Adipose tissue (tissue), 3 donors: Measurements from ENCODE around the gene SBF2. TPM values are rescaled to one million over a fixed set of nuclear protein-coding genes. Genes with fewer than 3 reads are reported as not detected.

ENCODE experiments used
- H3K27ac ChIP-seq: one replicate; pipeline ENCODE4 v1.5.1; 2013; ENCODE audit warnings: low read depth, low read length
- WGBS, 3 donors: extraction: QIAGEN DNeasy Blood & Tissue Kit; methylation state at CpG; one replicate each; pipeline ENCODE4 v1.1.7; 2013; 5-methylcytosine and 5-hydroxymethylcytosine counted together
- polyA plus RNA-seq, 3 donors: library from polyadenylated mRNA; stranded (reverse); fragments of 200-250 nt; gene quantifications; one replicate each; pipeline ENCODE4 v1.2.3, GENCODE V29; 2013
- donor health status: healthy with polysubstance abuse.
- donor health status: Bipolar disorder and iron deficiency.
- donor health status: healthy.

The SBF2 gene
- polyA plus RNA-seq, 3 donors: 6.0 to 25.9 (median 23.0) TPM

DNA sequence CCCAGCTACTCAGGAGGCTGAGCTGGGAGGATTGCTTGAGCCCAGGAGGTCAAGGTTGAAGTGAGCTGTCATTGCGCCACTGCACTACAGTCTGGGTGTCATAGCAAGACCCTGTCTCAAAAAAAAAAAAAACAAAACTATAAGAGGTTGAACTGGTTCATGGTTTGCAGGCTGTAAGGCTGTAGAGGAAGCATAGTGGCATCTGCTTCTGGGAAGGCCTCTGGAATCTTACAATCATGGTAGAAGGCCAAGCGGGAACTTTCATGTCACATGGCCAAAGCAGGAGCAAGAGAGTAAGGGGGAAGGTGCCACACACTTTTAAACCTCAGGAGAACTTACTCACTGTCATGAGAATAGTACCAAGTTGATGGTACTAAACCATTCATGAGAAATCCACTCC, 520.5 kb downstream of the SBF2 start:
- 95 to 100% (median 100%) methylated on average over 2 of the region's 2 CpGs for WGBS, 3 donors

DNA sequence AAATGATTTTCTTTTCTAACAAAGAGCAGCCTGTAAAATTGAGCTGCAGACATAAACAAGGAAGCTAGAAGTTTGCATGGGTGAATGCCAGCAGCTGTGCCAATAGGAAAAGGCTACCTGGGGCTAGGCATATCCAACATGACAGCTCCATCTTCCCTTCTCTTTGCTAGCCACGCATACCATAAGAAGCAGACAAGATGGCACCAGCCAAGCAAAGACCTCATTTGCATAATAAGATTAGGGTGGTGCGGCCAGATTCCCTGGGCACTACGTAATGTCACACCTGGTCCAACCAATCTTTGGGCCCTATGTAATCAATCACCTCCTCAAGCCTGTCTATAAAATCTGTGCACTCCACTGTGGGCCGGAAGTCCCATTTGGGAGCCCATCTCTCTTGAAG, 521.8 kb downstream of the SBF2 start:
- 95 to 97% (median 96%) methylated on average over 4 of the region's 4 CpGs for WGBS, 3 donors
- H3K27ac ChIP-seq: no peak overlapping the region

More for the DNA sequence above, 520.5 kb downstream of the SBF2 start:
- no peak overlapping the region for H3K27ac ChIP-seq

DNA sequence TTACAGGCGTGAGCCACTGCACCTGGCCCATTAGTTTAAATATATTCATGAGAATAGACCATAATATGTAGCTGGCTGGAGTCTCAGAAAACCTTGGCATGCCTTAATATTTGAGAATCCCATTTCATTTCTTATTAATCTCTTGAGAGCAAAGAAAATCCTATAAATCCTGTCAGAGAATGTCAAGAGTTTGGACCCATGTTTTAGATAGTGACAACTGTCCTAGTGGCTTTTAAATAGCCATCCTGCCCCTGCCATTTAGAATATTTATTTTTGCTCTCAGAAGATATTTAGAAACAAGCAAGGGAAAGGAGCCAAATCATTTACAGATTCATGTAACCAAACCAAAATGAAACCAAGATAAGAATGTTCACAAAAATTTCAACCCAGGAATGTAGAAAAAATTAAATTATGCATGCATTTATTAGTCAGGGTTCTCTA, 522.9 kb downstream of the SBF2 start:
- WGBS, 3 donors: 67 to 91% (median 72%) methylated on average over 1 of the region's 1 CpG

DNA sequence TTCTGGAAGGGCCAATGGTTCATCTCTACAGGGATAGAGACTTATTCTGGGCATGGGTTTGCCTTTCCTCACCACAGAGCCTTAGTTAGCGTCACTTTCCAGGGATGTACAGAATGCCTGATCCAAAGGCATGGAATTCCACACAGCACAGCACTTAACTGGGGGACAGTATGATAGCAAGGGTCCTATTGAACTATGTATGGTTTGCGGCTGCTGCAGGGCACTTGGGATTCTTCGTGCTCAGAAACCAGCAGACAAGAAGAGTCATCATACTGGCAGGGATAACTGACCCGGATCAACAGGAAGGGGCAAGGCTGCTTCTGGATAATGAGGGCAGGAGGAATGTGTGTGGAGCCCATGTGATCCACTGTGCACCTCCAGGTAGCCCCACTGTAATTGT, 524.4 kb downstream of the SBF2 start:
- WGBS, 3 donors: 82 to 97% (median 85%) methylated on average over 4 of the region's 4 CpGs
- no peak overlapping the region for H3K27ac ChIP-seq

More for the DNA sequence above, 522.9 kb downstream of the SBF2 start:
- no peak overlapping the region for H3K27ac ChIP-seq

DNA sequence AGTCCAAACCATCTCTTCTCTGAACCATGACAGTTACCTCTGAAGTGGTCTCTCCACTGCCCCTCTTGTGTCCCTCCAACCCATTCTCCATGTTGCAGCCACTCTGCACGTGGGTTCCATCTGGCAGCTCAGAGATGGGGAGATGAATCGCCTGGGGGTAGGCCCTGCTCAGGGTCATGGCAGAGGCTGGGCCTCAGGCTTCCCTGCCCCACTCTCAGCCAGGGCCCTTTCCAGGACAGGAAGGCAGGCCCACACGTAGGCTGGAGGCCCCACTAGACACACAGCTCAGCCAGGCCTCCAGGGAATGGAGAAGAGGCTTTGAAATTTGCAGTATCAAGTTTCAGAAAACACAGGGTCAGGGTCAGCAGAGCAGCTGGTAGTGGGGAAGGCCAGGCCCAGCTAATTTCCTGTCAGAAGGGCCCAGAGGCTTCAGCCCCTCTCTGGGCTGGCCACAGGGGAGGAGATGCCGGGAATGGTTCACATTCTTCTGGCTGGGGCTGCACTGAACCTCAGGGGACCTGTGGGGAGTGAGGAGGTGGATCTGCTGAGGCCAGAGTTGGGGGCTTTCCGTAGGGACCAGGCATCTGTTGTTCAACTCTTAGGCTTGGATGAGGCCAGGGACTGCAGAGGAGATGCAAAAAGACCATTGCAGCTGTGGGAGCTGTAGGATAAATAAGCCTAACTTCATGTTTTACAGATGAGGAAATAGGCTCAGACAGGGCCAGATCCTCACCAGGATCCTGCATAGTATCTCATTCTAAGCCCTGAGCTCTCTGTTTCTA, 528.5 kb downstream of the SBF2 start:
- 48 to 73% (median 63%) methylated on average over 5 of the region's 5 CpGs for WGBS, 3 donors
- no peak overlapping the region for H3K27ac ChIP-seq

DNA sequence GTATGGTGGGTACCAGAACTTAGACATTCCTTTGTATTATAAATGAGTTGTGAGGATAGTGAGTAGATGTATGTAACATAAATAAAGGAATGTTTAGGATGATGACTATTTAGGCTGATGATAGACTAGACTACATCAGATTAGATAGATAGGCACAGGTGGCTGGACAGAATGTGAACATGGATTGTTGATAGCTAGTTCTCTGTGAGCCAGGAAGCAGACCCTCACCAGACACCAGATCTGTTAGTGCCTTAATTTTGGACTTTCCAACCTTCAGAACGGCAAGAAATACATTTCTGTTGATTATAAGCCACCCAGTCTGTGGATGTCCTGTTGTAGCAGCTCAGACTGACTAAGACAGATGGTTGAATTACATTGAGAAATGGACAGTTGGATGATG, 530.7 kb downstream of the SBF2 start:
- H3K27ac ChIP-seq: no peak overlapping the region
- 83 to 96% (median 94%) methylated on average over 1 of the region's 1 CpG for WGBS, 3 donors

DNA sequence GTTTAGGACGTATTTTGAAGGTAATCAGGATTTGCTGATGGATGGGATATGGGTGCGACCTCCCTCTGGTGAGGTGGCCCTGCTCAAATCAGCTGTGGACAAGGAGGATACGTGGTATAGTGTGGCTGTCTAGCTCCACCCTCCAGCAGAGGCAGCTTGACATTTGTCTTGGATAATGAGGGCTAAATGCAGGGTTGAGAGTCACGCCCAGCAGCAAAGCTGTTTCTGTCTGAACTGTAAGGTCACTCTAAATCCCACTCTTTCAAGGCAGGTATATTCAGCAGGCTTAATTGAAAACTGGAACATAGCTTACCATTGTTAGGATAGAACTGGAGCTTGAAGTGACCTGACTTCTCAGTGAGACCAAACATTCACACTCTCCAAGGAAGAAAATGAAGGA, 531.5 kb downstream of the SBF2 start:
- WGBS, 3 donors: 89 to 95% (median 95%) methylated on average over 4 of the region's 4 CpGs
- no peak overlapping the region for H3K27ac ChIP-seq

DNA sequence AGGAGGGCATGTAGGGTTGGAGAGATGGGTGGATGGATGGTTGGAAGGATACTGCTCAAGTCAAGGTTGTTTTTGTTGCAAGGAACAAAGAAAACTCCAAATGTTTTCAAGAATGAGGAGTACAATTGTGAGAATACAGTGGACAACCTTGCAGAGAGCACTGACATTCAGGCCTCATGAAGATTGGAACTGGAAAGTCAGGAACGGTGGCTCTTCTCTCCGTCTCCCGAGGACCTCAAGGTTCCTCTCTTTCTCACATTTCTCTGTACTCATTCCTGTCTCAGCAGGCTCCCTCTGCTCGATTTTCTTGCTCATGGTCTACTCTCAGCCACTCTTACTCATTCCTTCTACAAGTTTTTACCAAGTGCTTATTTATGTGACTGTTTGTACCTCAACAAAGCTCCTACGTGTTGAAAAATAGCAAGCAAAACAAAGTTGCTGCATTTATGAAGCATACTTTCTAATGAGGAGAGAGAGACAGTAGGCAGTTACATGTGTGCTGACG, 532.5 kb downstream of the SBF2 start:
- H3K27ac ChIP-seq: no peak overlapping the region
- 86 to 94% (median 94%) methylated on average over 6 of the region's 6 CpGs for WGBS, 3 donors

DNA sequence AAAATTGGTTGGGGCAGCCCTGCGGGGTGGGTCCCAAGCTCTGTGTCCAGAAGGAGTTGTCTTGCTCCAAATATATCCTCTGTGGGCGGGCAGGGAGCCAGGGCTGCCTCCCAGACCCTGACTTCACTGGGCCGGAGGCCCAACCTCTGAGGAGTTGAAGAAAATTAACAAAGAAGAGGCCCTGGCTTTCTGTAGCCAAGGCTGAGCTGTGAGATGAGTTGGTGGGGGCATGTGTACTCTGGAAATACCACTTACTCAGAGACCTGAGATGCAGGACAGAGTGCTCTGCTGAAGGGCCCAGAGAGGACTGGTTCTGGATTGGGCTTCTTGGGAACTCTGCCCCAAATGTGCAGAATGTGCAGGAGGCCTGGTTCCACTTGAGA, 533.8 kb downstream of the SBF2 start:
- no peak overlapping the region for H3K27ac ChIP-seq
- WGBS, 3 donors: 43 to 67% (median 44%) methylated on average over 3 of the region's 3 CpGs

DNA sequence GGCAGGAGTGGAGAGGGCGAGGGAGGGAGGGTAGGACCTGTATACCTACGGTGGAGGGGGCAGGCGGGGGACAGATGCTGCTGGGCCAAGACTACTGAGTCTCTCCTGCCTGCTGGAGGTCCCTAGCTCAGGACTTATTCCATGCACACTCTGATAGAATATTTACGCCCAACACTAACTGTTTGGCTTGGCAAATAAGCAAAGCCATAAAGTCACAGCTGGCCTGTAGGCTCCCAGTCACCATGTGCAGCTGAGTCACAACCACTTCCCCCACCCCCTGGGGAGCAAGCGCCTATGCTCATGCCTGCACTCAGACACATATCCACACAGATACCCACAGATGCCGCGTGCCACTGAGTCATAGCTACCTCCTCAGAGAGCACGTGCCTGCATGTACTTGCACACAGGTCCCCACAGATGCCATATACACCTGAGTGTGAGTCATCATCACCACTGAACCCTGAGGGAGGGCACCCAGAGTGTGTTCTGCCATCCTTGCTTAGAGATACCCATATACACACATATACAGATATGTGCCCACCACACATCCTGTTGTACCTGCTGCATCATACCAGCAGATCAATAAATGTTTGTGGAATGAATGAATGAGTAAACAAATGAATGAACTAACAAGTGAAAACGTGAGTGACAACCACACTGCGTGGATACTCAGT, 534.4 kb downstream of the SBF2 start:
- peak overlapping the region; percentile 7 for H3K27ac ChIP-seq
- WGBS, 3 donors: 42 to 65% (median 51%) methylated on average over 10 of the region's 10 CpGs

DNA sequence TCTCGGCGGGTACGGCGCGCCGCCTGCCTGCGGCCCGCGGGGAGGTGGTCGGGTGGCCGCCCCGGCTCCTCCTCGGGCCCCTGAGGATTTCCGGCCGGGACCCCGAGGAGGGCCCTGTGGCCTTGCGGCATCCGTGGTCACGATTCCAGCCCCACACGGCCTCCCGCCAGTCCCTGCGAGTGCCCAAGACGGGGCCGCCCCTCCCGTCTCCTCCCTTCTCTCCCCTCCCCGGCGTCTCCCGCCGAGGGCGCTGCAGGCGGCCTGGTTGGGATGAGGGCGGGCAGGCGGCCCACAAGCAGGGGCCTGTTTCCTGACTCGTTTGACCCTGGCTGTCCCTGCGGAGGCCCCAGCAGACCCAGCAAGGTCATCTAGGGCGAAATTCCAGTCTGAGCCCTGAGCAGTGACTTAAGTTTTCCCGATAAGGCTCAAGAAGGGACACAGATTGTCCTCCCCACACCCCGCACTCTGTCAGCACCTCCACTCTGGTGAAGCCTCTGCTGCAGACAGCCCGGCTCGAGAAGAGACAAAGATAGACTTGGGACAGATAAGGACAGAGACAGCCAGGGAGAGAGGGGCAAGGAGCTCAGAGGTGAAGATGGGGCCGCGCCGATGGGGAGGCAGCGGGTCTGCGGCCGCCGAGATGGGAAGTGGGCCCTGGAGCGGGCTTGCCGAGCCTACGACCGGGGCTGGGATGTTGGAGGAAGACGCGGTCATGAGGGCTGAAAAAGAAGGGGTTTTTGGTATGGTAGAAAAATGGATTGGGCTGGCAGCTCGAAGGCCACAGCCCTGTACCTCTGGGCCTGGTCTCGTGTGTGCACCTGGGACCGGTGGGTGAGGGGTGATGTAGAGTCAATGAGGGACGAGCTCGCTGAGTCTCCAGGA, 535.1 kb downstream of the SBF2 start:
- 13 to 28% (median 14%) methylated on average over 47 to 58 of the region's 58 CpGs for WGBS, 3 donors
- H3K27ac ChIP-seq: peak overlapping the region; percentile 38

DNA sequence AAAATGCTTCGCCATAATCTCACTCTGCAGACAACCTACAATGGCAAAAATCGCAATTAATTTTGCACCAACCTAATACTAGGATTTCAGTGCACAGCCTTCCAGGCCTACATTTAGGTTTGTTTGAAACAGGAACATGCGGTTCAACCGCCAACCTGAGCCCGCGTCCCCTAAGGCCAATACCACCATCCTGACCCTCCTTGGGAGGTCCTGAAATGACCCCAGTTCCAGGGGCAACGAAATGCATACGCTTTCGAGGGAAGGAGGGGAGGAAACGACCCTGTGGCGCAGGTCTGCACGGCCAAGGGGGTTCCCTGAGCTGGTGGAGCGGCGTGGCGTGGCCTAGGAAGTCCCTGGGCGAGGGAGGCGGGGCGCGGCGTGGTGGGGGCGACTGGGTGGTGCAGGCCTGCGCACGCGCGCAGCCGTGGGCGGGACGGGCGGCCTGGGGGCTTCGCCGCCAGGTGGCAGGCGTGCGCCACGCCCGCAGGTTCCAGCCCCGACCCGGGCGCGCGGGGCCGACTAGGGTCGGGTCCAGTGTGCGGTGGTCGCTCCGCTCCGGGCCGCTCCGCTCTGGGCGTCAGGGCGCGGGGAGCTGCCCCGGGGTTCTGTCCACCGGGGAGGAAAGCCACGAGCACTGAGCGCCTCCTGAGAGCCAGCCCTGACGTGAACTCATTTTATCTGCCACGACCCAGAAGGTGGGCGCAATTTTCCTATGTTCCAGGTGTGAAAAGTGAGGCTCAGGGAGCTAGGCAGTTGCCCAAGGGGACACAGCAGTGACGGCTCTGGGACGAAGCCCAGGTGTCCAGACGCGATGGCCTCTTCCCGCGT, 536.0 kb downstream of the SBF2 start:
- 3 to 4% (median 4%) methylated on average over 57 to 64 of the region's 64 CpGs for WGBS, 3 donors
- peak overlapping the region; percentile 38 for H3K27ac ChIP-seq

DNA sequence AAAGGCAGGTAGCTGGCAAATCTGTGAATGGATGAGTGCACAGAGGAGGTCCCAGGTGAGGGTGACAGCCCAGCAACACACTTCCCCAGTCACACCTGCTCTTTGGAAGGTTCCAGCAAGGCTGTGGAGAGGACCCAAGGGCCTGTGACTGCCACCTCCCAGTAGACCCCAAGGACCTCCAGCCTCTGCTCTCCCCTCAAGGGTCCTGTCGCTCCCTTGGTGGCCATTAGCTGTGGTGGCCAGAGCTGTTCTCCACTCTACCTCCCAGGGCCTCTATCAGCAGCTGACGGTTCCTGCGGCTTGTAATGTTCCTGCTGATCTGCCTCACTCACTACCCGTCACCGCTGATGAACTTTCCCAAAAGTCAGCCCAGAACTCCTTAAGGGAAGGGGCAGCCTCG, 537.1 kb downstream of the SBF2 start:
- WGBS, 3 donors: 92 to 99% (median 96%) methylated on average over 6 of the region's 6 CpGs
- no peak overlapping the region for H3K27ac ChIP-seq

DNA sequence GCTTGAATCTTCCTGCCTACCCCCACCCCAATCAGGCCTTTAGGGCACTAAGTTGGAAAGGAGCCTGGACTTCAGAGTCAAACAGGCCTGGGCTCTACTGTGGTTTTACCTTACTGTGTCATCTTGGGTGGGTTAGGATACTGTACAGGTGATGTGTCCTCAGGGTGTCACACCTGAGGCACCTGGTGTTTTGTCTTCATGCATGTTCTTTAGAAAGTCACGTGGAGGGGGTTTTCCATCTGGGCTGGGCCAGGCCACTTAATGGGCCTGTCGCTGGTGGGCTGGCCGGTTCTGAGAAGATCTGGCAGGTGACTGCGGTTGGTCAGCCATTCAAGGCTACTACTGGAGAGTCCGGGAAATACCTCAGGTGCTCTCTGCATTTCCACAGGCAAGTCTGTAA, 537.6 kb downstream of the SBF2 start:
- H3K27ac ChIP-seq: no peak overlapping the region
- WGBS, 3 donors: 54 to 97% (median 93%) methylated on average over 5 of the region's 5 CpGs

DNA sequence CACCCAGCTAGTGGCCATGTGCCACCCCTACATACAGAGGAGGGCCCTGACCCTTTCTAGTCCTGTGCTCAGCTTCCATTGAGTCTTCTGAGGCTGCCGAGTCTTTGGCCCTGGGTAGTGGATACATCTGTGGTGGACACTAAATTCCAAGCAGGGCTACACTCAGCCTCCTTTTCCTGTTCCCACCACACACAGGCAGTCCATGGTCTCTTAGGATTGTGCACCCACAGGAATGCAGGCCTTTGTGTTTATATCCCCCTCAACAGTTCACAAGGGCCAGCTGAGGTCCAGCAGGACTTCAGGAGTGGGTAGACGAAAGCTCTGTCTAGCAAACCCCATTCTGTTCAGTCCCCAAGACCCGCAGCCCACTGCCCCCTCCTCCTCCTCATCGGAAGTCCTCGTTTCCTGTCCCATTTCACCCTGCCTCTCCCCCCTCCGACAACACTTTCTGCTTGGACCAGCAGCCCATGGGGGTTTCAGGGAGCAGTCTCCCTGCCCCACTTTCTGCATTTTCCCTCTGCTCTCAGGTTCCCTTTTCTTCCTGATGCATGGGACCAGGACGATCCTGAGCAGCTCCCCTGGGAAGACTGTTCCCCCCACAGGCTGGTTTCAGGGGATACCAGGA, 538.3 kb downstream of the SBF2 start:
- 31 to 67% (median 38%) methylated on average over 7 of the region's 7 CpGs for WGBS, 3 donors
- H3K27ac ChIP-seq: no peak overlapping the region

DNA sequence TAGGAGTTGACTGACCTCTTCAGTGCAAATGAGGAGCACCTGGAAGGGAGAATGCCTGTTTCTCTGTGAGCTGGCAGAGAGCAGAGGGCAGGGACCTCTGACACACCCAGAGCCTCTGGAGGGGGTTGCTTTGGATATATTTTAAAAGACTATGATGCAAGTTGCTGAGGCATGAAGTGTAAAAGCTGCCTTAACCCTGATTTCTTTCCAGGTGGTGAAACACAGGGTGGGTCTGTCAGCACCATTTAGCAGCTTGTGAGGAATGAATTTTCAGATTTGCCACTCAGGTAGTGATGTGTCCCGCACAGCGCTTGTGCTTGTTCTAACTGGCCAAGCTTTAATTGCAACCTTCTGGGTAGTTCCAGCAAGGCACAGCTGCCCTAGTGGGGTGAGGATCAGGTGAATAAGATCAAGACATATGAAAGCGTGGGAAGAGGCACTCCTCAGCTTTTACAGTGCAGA, 540.0 kb downstream of the SBF2 start:
- no peak overlapping the region for H3K27ac ChIP-seq
- 78 to 91% (median 90%) methylated on average over 3 of the region's 3 CpGs for WGBS, 3 donors

DNA sequence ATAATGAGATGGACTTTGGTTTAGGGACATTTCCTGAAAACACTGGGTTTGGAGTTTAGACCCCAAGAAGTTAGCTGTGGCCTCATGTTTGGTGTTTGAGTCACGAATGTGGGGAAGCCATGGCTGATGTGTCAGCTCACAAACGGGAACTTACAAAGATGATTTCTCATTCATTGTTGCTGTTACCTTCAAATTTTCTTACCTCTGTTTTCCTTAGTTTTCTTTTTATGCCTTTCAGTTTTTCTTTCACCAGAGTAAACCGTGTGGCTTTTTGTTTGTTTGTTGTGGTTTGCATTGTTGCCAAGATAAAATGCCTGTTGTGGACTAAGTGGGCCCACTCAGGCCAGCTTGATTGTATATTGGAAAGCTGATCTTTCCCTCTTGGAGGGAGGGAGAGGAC, 541.0 kb downstream of the SBF2 start:
- 59 to 82% (median 65%) methylated on average over 3 of the region's 3 CpGs for WGBS, 3 donors
- H3K27ac ChIP-seq: no peak overlapping the region
